ENCODE results near the gene ACBD3.

- TF ChIP-seq EP300 (IDR thresholded peaks at IDR 0.05) (no peak), CTCF (IDR thresholded peaks at IDR 0.05) (no peak), POLR2A (IDR thresholded peaks at IDR 0.05) (no peak)
Observed at GRCh38 chr1:226129230-226129629, 57.3 kb downstream of the ACBD3 start.
